IMR-90 (cell line): ENCODE results near the gene MAP4K1. TPM values are rescaled to one million over a fixed set of nuclear protein-coding genes. Genes with fewer than 3 reads are reported as not detected.
"Not testable (repeated sequence)": the region's sequence is repeated elsewhere in the genome, so short reads cannot be mapped to it uniquely, and the experiment has no call there.

Experiments
- ATAC-seq: fragments of 200-7000 bp; cut with Tn5 transposase; 2 replicates; pipeline ENCODE4 v1.9.1; 2020; ENCODE audit warnings: low read depth, mild to moderate bottlenecking, moderate library complexity
- BruUV-seq: library from RNA; stranded (reverse); fragments of 400-500 nt; replicated peaks from 2 replicates; lab custom pipeline; 2021; lab: Mats Ljungman, UMichigan
- CTCF ChIA-PET: fragments of 300-600 bp; formaldehyde crosslinking; extraction: SDS; loops from one replicate; lab custom pipeline; 2021; ENCODE audit warnings: antibody characterized with exemption; lab: Yijun Ruan, JAX
- POLR2A ChIA-PET: fragments of 300-600 bp; sonication (Branson Sonifier 250); formaldehyde crosslinking; loops from one replicate; lab custom pipeline; 2022; ENCODE audit warnings: antibody characterized with exemption; ENCODE audit not compliant: unreplicated experiment; lab: Charles Lee
- DNase-seq: peaks from one replicate; pipeline ENCODE4 v3.0.0; 2013
- H2AFZ ChIP-seq: replicated peaks from 2 replicates; pipeline ENCODE3; 2013; ENCODE audit warnings: low read length, mild to moderate bottlenecking; ENCODE audit not compliant: poor library complexity
- H2AK5ac ChIP-seq: 2 replicates; pipeline ENCODE4 v1.6.1; 2013; ENCODE audit warnings: low read depth, low read length, inconsistent platforms
- H2AK9ac ChIP-seq: replicated peaks from 2 replicates; pipeline ENCODE3; 2013; ENCODE audit warnings: mild to moderate bottlenecking, low read depth, low read length, moderate library complexity; ENCODE audit not compliant: poor library complexity
- H2BK120ac ChIP-seq: 2 replicates; pipeline ENCODE4 v1.6.1; 2013; ENCODE audit warnings: low read depth, low read length, inconsistent platforms
- H2BK15ac ChIP-seq: 3 replicates; pipeline ENCODE4 v1.6.1; 2013; ENCODE audit warnings: low read depth, low read length, inconsistent platforms
- H2BK20ac ChIP-seq: 2 replicates; pipeline ENCODE4 v1.6.1; 2013; ENCODE audit warnings: low read depth, mild to moderate bottlenecking, inconsistent platforms, low read length, moderate library complexity
- H2BK5ac ChIP-seq: 2 replicates; pipeline ENCODE4 v1.6.1; 2013; ENCODE audit warnings: mild to moderate bottlenecking, low read depth, low read length, inconsistent platforms; ENCODE audit not compliant: poor library complexity, severe bottlenecking
- H3K14ac ChIP-seq: replicated peaks from 2 replicates; pipeline ENCODE4 v1.6.1; 2013; ENCODE audit warnings: low read depth, low read length, inconsistent platforms
- H3K18ac ChIP-seq: 2 replicates; pipeline ENCODE4 v1.6.1; 2013; ENCODE audit warnings: low read depth, low read length, control low read depth
- H3K23ac ChIP-seq: 2 replicates; pipeline ENCODE4 v1.6.1; 2013; ENCODE audit warnings: low read depth, low read length, inconsistent platforms
- H3K27ac ChIP-seq: 2 replicates; pipeline ENCODE4 v1.5.1; 2013; ENCODE audit warnings: mild to moderate bottlenecking, control low read depth, low read length; ENCODE audit not compliant: insufficient read depth
- H3K27me3 ChIP-seq: 2 replicates; pipeline ENCODE4 v1.6.1; 2013; ENCODE audit warnings: low read length; ENCODE audit not compliant: control insufficient read depth, insufficient read depth
- H3K36me3 ChIP-seq: 2 replicates; pipeline ENCODE4 v1.6.1; 2013; ENCODE audit warnings: low read length, mixed read lengths; ENCODE audit not compliant: control insufficient read depth, insufficient read depth
- H3K4ac ChIP-seq: 2 replicates; pipeline ENCODE4 v1.6.1; 2013; ENCODE audit warnings: low read depth, low read length, inconsistent platforms
- H3K4me1 ChIP-seq: 2 replicates; pipeline ENCODE4 v1.6.1; 2013; ENCODE audit warnings: low read length, mixed read lengths; ENCODE audit not compliant: control insufficient read depth, insufficient read depth
- H3K4me2 ChIP-seq: 2 replicates; pipeline ENCODE4 v1.6.1; 2013; ENCODE audit warnings: low read depth, mild to moderate bottlenecking, control low read depth, low read length, moderate library complexity
- H3K4me3 ChIP-seq: 2 replicates; pipeline ENCODE4 v1.5.1; 2013; ENCODE audit warnings: low read depth, mild to moderate bottlenecking, control low read depth, low read length, moderate library complexity; ENCODE audit not compliant: insufficient read depth
- H3K56ac ChIP-seq: 2 replicates; pipeline ENCODE4 v1.6.1; 2013; ENCODE audit warnings: low read length, inconsistent platforms; ENCODE audit not compliant: insufficient read depth; ENCODE audit errors: extremely low read depth
- H3K79me1 ChIP-seq, 2 experiments: 2 replicates each; pipeline ENCODE4 v1.6.1; 2013; ENCODE audit warnings: low read length in 2 of 2, inconsistent platforms in 1 of 2, low read depth in 1 of 2
- H3K9ac ChIP-seq: 2 replicates; pipeline ENCODE4 v1.6.1; 2013; ENCODE audit warnings: low read depth, low read length, control low read depth
- H3K9me1 ChIP-seq: 2 replicates; pipeline ENCODE4 v1.6.1; 2013; ENCODE audit warnings: low read length, inconsistent platforms; ENCODE audit not compliant: insufficient read depth
- H3K9me3 ChIP-seq: 2 replicates; pipeline ENCODE4 v1.6.1; 2013; ENCODE audit warnings: low read length; ENCODE audit not compliant: control insufficient read depth, insufficient read depth
- H4K20me1 ChIP-seq: 2 replicates; pipeline ENCODE4 v1.6.1; 2013; ENCODE audit warnings: low read length, inconsistent platforms; ENCODE audit not compliant: insufficient read depth
- H4K5ac ChIP-seq: 2 replicates; pipeline ENCODE4 v1.6.1; 2013; ENCODE audit warnings: mild to moderate bottlenecking, low read depth, low read length, control low read depth
- H4K8ac ChIP-seq, 2 experiments: 2 replicates each; pipeline ENCODE4 v1.6.1; 2013; ENCODE audit warnings: low read depth in 2 of 2, low read length in 2 of 2, control low read depth in 1 of 2, inconsistent platforms in 1 of 2
- H4K91ac ChIP-seq: 2 replicates; pipeline ENCODE4 v1.6.1; 2013; ENCODE audit warnings: low read depth, low read length, inconsistent platforms; ENCODE audit not compliant: insufficient read depth
- FOS ChIP-seq: fragments of 150-350 bp; IDR thresholded peaks from 2 replicates; pipeline ENCODE4 v1.6.1; 2016; ENCODE audit warnings: low read depth, low read length
- MAFK ChIP-seq: IDR thresholded peaks from 2 replicates; pipeline ENCODE4 v1.6.1; 2012; ENCODE audit warnings: low read depth, low read length, improper control_type of control experiment
- MXI1 ChIP-seq: IDR thresholded peaks from 2 replicates; pipeline ENCODE4 v1.6.1; 2012; ENCODE audit warnings: low read depth, mild to moderate bottlenecking, low read length, moderate library complexity, borderline replicate concordance
- NFE2L2 ChIP-seq: fragments of 150-350 bp; IDR thresholded peaks from 2 replicates; pipeline ENCODE4 v1.6.1; 2016; ENCODE audit warnings: low read depth, mild to moderate bottlenecking, low read length
- RFX5 ChIP-seq: IDR thresholded peaks from 2 replicates; pipeline ENCODE4 v1.8.0; 2012; ENCODE audit warnings: low read depth, mild to moderate bottlenecking, low read length, moderate library complexity
- SMC3 ChIP-seq: fragments of 150-350 bp; IDR thresholded peaks from 2 replicates; pipeline ENCODE4 v1.6.1; 2016; ENCODE audit warnings: low read depth, mild to moderate bottlenecking, antibody characterized with exemption, low read length, moderate library complexity
- WGBS, 2 experiments: methylation state at CpG; one replicate each; pipeline versions ENCODE4 v1.1.5 to v1.1.7; 2013; ENCODE audit warnings: missing lambda C conversion rate in 2 of 2; ENCODE audit not compliant: insufficient read length in 1 of 2; ENCODE audit errors: extremely low coverage in 2 of 2; 5-methylcytosine and 5-hydroxymethylcytosine counted together
- dilution Hi-C: fragments of 300-500 bp; cut with HindIII; formaldehyde crosslinking; loops from one replicate; pipeline ENCODE4 v1.14.3; 2018; ENCODE audit warnings: low sequenced_read_pairs; ENCODE audit not compliant: unreplicated experiment
- in situ Hi-C: fragments of 300-500 bp; cut with MboI; formaldehyde crosslinking; loops from 3 replicates; pipeline ENCODE4 v1.14.3; 2019; ENCODE audit warnings: low sequenced_read_pairs, inconsistent platforms, mixed read lengths
- intact Hi-C: fragments of 100-400 bp; cut with micrococcal nuclease; formaldehyde crosslinking; loops from 2 replicates; pipeline ENCODE4 v1.10.0; 2022
- polyA plus RNA-seq, 3 experiments: library from polyadenylated mRNA; depleted of rRNA; stranded (reverse); fragments of >200 nt; gene quantifications; 2 replicates each; pipeline ENCODE4 v1.2.3, GENCODE V29; 2012; ENCODE audit warnings: low replicate concordance in 1 of 3
- total RNA-seq: library from RNA; depleted of rRNA; stranded (reverse); fragments of >200 nt; gene quantifications from 2 replicates; pipeline ENCODE4 v1.2.3, GENCODE V29; 2012

Gene MAP4K1
- total and polyA plus RNA-seq, 2 of the 4 experiments (the other 2 are of a cell fraction), result 0.22 TPM; not detected in 1

DNA sequence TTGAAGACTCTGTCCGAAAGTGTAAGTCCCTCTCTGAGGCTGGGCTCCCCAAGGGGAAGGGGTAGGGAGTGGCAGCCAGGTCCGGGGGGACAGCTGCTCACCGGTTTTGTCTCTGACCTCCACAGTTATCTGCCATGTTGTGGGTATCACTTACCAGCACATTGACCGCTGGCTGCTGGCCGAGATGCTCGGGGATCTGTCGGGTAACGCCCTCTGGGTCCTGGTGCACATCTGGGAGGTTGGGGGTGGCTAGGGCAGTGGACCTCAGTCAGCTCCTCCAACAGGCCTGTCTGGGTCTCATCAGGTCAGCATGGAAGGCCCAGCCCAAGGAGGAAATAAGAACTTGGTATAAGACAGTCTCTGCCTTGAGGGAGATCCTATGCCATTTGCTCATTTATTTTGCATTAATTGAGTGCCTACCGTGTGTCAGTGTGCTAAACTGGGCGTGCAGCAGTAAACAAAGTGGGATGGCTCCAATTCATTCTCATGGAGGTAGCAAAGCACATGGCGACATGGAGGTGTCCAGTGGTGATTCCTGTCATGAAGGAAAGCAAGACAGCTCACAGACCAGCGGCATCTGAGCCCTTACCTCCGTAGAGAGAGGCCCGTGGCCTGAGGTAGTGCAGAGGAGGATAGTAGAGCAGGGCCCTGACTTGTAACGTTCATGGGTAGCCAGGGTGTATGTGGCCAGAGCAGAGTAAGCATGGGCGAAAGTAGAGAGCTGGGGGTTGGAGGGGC lies 14.9 kb upstream of the MAP4K1 start (continued):
- TF ChIP-seq FOS (no peak), MXI1 (no peak), SMC3 (no peak), NFE2L2 (no peak), RFX5 (no peak), MAFK (no peak)

DNA sequence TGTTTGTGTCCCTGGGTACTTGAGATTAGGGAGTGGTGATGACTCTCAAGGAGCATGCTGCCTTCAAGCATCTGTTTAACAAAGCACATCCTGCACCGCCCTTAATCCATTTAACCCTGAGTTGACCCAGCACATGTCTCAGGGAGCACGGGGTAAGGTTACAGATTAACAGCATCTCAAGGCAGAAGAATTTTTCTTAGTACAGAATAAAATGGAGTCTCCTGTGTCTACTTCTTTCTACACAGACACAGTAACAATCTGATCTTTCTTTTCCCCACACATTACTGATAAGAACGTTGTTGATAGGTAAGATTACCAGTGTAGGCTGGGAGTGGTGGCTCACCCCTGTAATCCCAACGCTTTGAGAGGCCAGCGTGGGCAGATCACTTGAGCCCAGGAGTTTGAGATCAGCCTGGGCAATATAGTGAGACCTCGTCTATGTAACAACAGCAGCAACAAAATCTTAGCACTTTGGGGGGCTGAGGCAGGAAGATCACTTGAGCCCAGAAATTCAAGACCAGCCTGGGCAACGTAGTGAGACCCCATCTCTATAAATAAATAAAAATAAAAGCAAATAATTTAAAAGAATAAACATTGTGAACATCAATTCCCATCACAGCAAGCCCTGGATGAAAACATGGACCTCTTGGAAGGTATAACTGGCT lies 14.2 kb upstream of the MAP4K1 start:
- H3K4me2 ChIP-seq, H3K9ac ChIP-seq, H3K23ac ChIP-seq, H3K56ac ChIP-seq, H3K14ac ChIP-seq, H4K5ac ChIP-seq, H2BK20ac ChIP-seq, H3K18ac ChIP-seq, H4K20me1 ChIP-seq, DNase-seq, H2BK5ac ChIP-seq, BruUV-seq, H2AK5ac ChIP-seq, H3K4me1 ChIP-seq, H3K4me3 ChIP-seq, CTCF ChIA-PET, H3K9me3 ChIP-seq, H2AFZ ChIP-seq, H3K27me3 ChIP-seq, dilution Hi-C loops, H2BK15ac ChIP-seq, H4K91ac ChIP-seq, H3K4ac ChIP-seq, H2AK9ac ChIP-seq, H2BK120ac ChIP-seq, H4K8ac ChIP-seq, H3K9me1 ChIP-seq, H3K27ac ChIP-seq, ATAC-seq: not testable (repeated sequence)
- Histone ChIP-seq H3K79me1 (peaks cover 19 to 21% of the 10 kb centered on the region in 2 experiments), H3K36me3 (peaks cover 35% of the 10 kb centered on the region)
- intact Hi-C loops, result loop anchor here (10.0 kb wide), 1 partner anchor 397 kb away; no protein-coding TSS in a partner anchor
- WGBS, 2 experiments, result no CpG with 5 or more reads among the region's 7 CpGs
- POLR2A ChIA-PET, result interaction anchor here (0.7 kb wide), 1 partner anchor 11 kb away, joined by 11 read pairs; no protein-coding TSS in a partner anchor
- in situ Hi-C loops, result loop anchor here (25.0 kb wide), 1 partner anchor 395 kb away; no protein-coding TSS in a partner anchor

DNA sequence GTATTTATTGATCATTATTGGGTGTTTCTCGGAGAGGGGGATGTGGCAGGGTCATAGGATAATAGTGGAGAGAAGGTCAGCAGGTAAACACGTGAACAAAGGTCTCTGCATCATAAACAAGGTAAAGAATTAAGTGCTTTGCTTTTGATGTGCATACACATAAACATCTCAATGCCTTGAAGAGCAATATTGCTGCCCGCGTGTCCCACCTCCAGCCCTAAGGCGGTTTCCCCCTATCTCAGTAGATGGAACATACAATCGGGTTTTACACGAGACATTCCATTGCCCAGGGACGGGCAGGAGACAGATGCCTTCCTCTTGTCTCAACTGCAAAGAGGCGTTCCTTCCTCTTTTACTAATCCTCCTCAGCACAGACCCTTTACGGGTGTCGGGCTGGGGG lies 13.5 kb upstream of the MAP4K1 start:
- H4K20me1 ChIP-seq, H2BK15ac ChIP-seq, H3K4ac ChIP-seq, DNase-seq, H3K9ac ChIP-seq, H3K27me3 ChIP-seq, H2AFZ ChIP-seq, H4K8ac ChIP-seq, H3K56ac ChIP-seq, H2BK5ac ChIP-seq, H2BK120ac ChIP-seq, BruUV-seq, H4K91ac ChIP-seq, H3K27ac ChIP-seq, H3K14ac ChIP-seq, ATAC-seq, H2BK20ac ChIP-seq, H3K4me2 ChIP-seq, POLR2A ChIA-PET, H3K9me1 ChIP-seq, H3K18ac ChIP-seq, H3K9me3 ChIP-seq, H4K5ac ChIP-seq, CTCF ChIA-PET, dilution Hi-C loops, H2AK5ac ChIP-seq, H3K23ac ChIP-seq, H3K4me1 ChIP-seq, H2AK9ac ChIP-seq, H3K4me3 ChIP-seq: not testable (repeated sequence)
- no CpG with 5 or more reads among the region's 11 CpGs for WGBS, 2 experiments
- in situ Hi-C loops (loop anchor here (25.0 kb wide), 1 partner anchor 394 kb away; no protein-coding TSS in a partner anchor), intact Hi-C loops (loop anchor here (10.0 kb wide), 1 partner anchor 396 kb away; no protein-coding TSS in a partner anchor)
- Histone ChIP-seq H3K36me3 (peaks cover 40% of the 10 kb centered on the region), H3K79me1 (peaks cover 16% of the 10 kb centered on the region in 2 experiments)
